Neural progenitor cell (in vitro differentiated cells): Measurements from ENCODE around the gene PROCR. TPM values are rescaled to one million over a fixed set of nuclear protein-coding genes. Genes with fewer than 3 reads are reported as not detected.

Experiments used
- DNase-seq: peaks from one replicate; pipeline ENCODE4 v3.0.0-alpha.2; 2016; ENCODE audit warnings: low spot score
- H2AFZ ChIP-seq: fragments of 200-600 bp; sonication (generic); replicated peaks from 2 replicates; pipeline ENCODE4 v1.6.1; 2016; ENCODE audit warnings: antibody characterized with exemption
- H3F3A ChIP-seq: fragments of 200-600 bp; sonication (generic); 2 replicates; pipeline ENCODE4 v1.6.1; 2016; ENCODE audit warnings: antibody characterized with exemption, low read depth
- H3K27ac ChIP-seq: fragments of 200-600 bp; sonication (generic); 2 replicates; pipeline ENCODE4 v1.5.1; 2016; ENCODE audit warnings: mild to moderate bottlenecking
- H3K27me3 ChIP-seq: fragments of 200-600 bp; sonication (generic); 2 replicates; pipeline ENCODE4 v1.6.1; 2016; ENCODE audit warnings: mild to moderate bottlenecking, moderate library complexity
- H3K36me3 ChIP-seq: fragments of 200-600 bp; sonication (generic); 2 replicates; pipeline ENCODE4 v1.5.1; 2016
- H3K4me1 ChIP-seq: fragments of 200-600 bp; sonication (generic); 2 replicates; pipeline ENCODE4 v1.6.1; 2016; ENCODE audit warnings: mixed run types
- H3K4me2 ChIP-seq: fragments of 200-600 bp; sonication (generic); 2 replicates; pipeline ENCODE4 v1.6.1; 2016
- H3K4me3 ChIP-seq: fragments of 200-600 bp; sonication (generic); 2 replicates; pipeline ENCODE4 v1.5.1; 2016
- H3K79me2 ChIP-seq: fragments of 200-600 bp; sonication (generic); 2 replicates; pipeline ENCODE4 v1.6.1; 2016; ENCODE audit warnings: low read depth
- H3K9ac ChIP-seq: fragments of 200-600 bp; sonication (generic); 2 replicates; pipeline ENCODE4 v1.6.1; 2016
- H3K9me3 ChIP-seq: fragments of 200-600 bp; sonication (generic); 2 replicates; pipeline ENCODE4 v1.5.1; 2016; ENCODE audit warnings: low read depth
- H4K20me1 ChIP-seq: fragments of 200-600 bp; sonication (generic); 2 replicates; pipeline ENCODE4 v1.6.1; 2016; ENCODE audit warnings: low read depth
- H3K27ac Mint-ChIP-seq: 3 replicates; pipeline ENCODE4 v1.8.0; 2021; ENCODE audit warnings: mixed read lengths
- H3K27me3 Mint-ChIP-seq: 2 replicates; pipeline ENCODE4 v1.8.0; 2022; ENCODE audit warnings: low read depth, mild to moderate bottlenecking, inconsistent platforms, moderate library complexity, mixed read lengths; ENCODE audit not compliant: insufficient read depth
- H3K36me3 Mint-ChIP-seq: 3 replicates; pipeline ENCODE4 v1.8.0; 2021; ENCODE audit warnings: mixed read lengths
- H3K4me1 Mint-ChIP-seq: 3 replicates; pipeline ENCODE4 v1.8.0; 2021; ENCODE audit warnings: mixed read lengths
- H3K4me3 Mint-ChIP-seq: 3 replicates; pipeline ENCODE4 v1.8.0; 2021; ENCODE audit warnings: mild to moderate bottlenecking, moderate library complexity, mixed read lengths
- H3K9me3 Mint-ChIP-seq: 3 replicates; pipeline ENCODE4 v1.8.0; 2020; ENCODE audit warnings: mixed read lengths
- EZH2 ChIP-seq: fragments of 200-600 bp; sonication (generic); IDR thresholded peaks from 2 replicates; pipeline ENCODE4 v1.6.1; 2017; ENCODE audit warnings: antibody characterized with exemption, mild to moderate bottlenecking, moderate library complexity
- EZH2phosphoT487 ChIP-seq: fragments of 200-600 bp; sonication (generic); IDR thresholded peaks from 2 replicates; pipeline ENCODE4 v1.6.1; 2017; ENCODE audit warnings: antibody characterized with exemption
- total RNA-seq: library from RNA; depleted of rRNA; stranded (reverse); fragments of >200 nt; gene quantifications from 2 replicates; pipeline ENCODE4 v1.2.3, GENCODE V29; 2015; ENCODE audit warnings: low replicate concordance
- TF ChIP-seq, protein P1 (sequence below): fragments of 200-600 bp; sonication (generic); IDR thresholded peaks from 2 replicates; pipeline ENCODE4 v1.5.1; 2017; ENCODE audit warnings: antibody characterized with exemption, mild to moderate bottlenecking

The PROCR gene
- 3.1 and 4.6 TPM in 2 replicates for total RNA-seq

DNA sequence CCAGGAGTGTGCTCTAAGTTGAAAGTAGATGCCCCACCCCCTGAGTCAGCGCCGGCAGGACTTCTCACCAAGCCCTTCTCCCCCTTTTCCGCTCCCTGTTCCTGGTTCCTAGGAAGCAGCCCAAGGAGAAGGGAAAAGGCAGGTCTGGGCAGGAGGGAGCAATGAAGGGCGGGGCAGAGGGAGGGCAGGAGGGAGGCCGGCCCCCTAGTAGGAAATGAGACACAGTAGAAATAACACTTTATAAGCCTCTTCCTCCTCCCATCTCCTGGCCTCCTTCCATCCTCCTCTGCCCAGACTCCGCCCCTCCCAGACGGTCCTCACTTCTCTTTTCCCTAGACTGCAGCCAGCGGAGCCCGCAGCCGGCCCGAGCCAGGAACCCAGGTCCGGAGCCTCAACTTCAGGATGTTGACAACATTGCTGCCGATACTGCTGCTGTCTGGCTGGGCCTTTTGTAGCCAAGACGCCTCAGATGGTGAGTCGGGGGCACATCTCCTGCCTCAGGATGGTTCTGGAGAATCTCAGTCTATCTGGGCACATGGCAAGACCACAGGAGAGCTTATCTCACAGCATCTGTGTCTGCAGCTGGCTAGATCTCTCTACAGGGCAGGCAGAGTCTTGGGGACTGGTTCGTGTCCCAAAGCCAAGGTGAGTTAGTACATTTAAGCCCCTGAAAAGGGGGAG lies at the start of gene PROCR:
Gene PROCR, plus strand, starts transcription at position 320 of the 681 bp plus-strand sequence. Its CDS starts 83 bp downstream, at position 403.
- H3K27me3 ChIP-seq, result no peaks in the 10 kb centered on the region
- DNase-seq, result peak; percentile 60
- H3K4me3 ChIP-seq, result peak within 1 kb of the TSS; percentile 31
- Mint-ChIP-seq H3K27ac (no peak within 1 kb of the TSS), H3K4me3 (peak within 1 kb of the TSS; percentile 38), H3K27me3 (peaks cover 4% of the 10 kb centered on the region), H3K36me3 (no peaks in the 10 kb centered on the region), H3K4me1 (peaks cover 13% of the 10 kb centered on the region), H3K9me3 (peaks cover 3% of the 10 kb centered on the region)
- H3K9me3 ChIP-seq, result no peaks in the 10 kb centered on the region
- peak within 1 kb of the TSS; percentile 50 for H2AFZ ChIP-seq
- peaks cover 8% of the 10 kb centered on the region for H3K4me1 ChIP-seq
- peak within 1 kb of the TSS; percentile 66 for H3K4me2 ChIP-seq
- H3K79me2 ChIP-seq, result no peaks in the 10 kb centered on the region
- no peak within 1 kb of the TSS for H3K9ac ChIP-seq
- TF ChIP-seq, protein P1, sequence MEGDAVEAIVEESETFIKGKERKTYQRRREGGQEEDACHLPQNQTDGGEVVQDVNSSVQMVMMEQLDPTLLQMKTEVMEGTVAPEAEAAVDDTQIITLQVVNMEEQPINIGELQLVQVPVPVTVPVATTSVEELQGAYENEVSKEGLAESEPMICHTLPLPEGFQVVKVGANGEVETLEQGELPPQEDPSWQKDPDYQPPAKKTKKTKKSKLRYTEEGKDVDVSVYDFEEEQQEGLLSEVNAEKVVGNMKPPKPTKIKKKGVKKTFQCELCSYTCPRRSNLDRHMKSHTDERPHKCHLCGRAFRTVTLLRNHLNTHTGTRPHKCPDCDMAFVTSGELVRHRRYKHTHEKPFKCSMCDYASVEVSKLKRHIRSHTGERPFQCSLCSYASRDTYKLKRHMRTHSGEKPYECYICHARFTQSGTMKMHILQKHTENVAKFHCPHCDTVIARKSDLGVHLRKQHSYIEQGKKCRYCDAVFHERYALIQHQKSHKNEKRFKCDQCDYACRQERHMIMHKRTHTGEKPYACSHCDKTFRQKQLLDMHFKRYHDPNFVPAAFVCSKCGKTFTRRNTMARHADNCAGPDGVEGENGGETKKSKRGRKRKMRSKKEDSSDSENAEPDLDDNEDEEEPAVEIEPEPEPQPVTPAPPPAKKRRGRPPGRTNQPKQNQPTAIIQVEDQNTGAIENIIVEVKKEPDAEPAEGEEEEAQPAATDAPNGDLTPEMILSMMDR, result no peak
- TF ChIP-seq EZH2phosphoT487, result no peak
- TF ChIP-seq EZH2, result no peak
- H3K27ac ChIP-seq, result no peak within 1 kb of the TSS
- peaks cover 7% of the 10 kb centered on the region for H3F3A ChIP-seq
- no peaks in the 10 kb centered on the region for H3K36me3 ChIP-seq
- no peaks in the 10 kb centered on the region for H4K20me1 ChIP-seq

GRCh38 chr20:35122756-35123405 lies 49.0 kb upstream of the PROCR start:
- no peak overlapping the region for H3K27ac Mint-ChIP-seq
- H2AFZ ChIP-seq, result no peak overlapping the region
- H3K79me2 ChIP-seq, result no peaks in the 10 kb centered on the region
- no peaks in the 10 kb centered on the region for H3K27me3 ChIP-seq
- no peaks in the 10 kb centered on the region for H3K27me3 Mint-ChIP-seq
- TF ChIP-seq EZH2 (no peak), EZH2phosphoT487 (no peak)
- TF ChIP-seq, protein P1, result no peak
- no peak for DNase-seq
- no peaks in the 10 kb centered on the region for H4K20me1 ChIP-seq
- no peak overlapping the region for H3K4me2 ChIP-seq
- H3K9me3 ChIP-seq, result no peaks in the 10 kb centered on the region
- no peaks in the 10 kb centered on the region for H3K4me1 Mint-ChIP-seq
- no peaks in the 10 kb centered on the region for H3K4me1 ChIP-seq
- peaks cover 15% of the 10 kb centered on the region for H3K36me3 Mint-ChIP-seq
- no peak overlapping the region for H3K4me3 ChIP-seq
- no peak overlapping the region for H3K9ac ChIP-seq
- H3K9me3 Mint-ChIP-seq, result no peaks in the 10 kb centered on the region
- H3K27ac ChIP-seq, result no peak overlapping the region
- H3K36me3 ChIP-seq, result no peaks in the 10 kb centered on the region
- H3F3A ChIP-seq, result no peaks in the 10 kb centered on the region
- H3K4me3 Mint-ChIP-seq, result no peak overlapping the region

DNA sequence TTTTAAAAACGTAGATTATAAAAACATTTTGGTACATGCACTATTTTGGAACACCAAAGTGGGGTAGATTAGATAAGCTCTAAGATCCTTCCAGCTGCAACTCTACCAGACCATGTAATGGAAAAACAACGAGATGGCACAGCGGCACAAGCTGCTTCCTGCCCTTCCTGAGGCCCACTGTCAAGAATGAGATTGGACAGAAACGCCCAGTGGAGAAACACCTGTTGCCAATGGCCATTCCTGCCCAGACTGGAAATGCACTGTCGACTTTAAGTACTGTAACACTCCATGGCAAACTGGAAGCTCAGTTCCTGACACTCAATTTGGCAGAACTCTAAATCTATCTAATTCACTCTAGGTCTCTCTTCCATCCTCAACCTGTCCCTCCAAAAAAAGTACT lies 46.1 kb upstream of the PROCR start:
- Histone ChIP-seq H3F3A (no peaks in the 10 kb centered on the region), H2AFZ (no peak overlapping the region), H4K20me1 (no peaks in the 10 kb centered on the region), H3K27ac (no peak overlapping the region), H3K36me3 (no peaks in the 10 kb centered on the region), H3K79me2 (no peaks in the 10 kb centered on the region), H3K9me3 (no peaks in the 10 kb centered on the region), H3K4me1 (no peaks in the 10 kb centered on the region), H3K4me3 (no peak overlapping the region), H3K27me3 (no peaks in the 10 kb centered on the region), H3K9ac (no peak overlapping the region), H3K4me2 (no peak overlapping the region)
- TF ChIP-seq EZH2phosphoT487 (no peak), EZH2 (no peak)
- TF ChIP-seq, protein P1, result no peak
- no peaks in the 10 kb centered on the region for H3K27me3 Mint-ChIP-seq
- H3K4me1 Mint-ChIP-seq, result no peaks in the 10 kb centered on the region
- DNase-seq, result no peak
- H3K27ac Mint-ChIP-seq, result peak overlapping the region; percentile 72
- peaks cover 12% of the 10 kb centered on the region for H3K36me3 Mint-ChIP-seq
- no peaks in the 10 kb centered on the region for H3K9me3 Mint-ChIP-seq
- no peak overlapping the region for H3K4me3 Mint-ChIP-seq
